IPS-18c (cell line): ENCODE data around the gene CLDN24.

Source experiments
- H3K4me3 ChIP-seq: 2 replicates; pipeline ENCODE4 v1.7.0; 2013; ENCODE audit warnings: low read depth, mild to moderate bottlenecking, low read length, moderate library complexity; ENCODE audit not compliant: insufficient read depth
- H3K9me3 ChIP-seq: one replicate; pipeline ENCODE4 v1.6.1; 2013; ENCODE audit warnings: mild to moderate bottlenecking, low read length, moderate library complexity; ENCODE audit not compliant: control insufficient read depth, insufficient read depth

Gene CLDN24

GRCh38 chr4:183349673-183350072 is 27.4 kb upstream of the CLDN24 start:
- Histone ChIP-seq H3K4me3 (no peak overlapping the region), H3K9me3 (no peaks in the 10 kb centered on the region)

- Histone ChIP-seq H3K4me3 (no peak overlapping the region), H3K9me3 (no peaks in the 10 kb centered on the region)
These were observed 26.8 kb upstream of the CLDN24 start for GRCh38 chr4:183348706-183349659.

GRCh38 chr4:183348136-183348535 is 25.9 kb upstream of the CLDN24 start:
- H3K9me3 ChIP-seq: no peaks in the 10 kb centered on the region

GRCh38 chr4:183347566-183347965 is 25.3 kb upstream of the CLDN24 start:
- H3K9me3 ChIP-seq: no peaks in the 10 kb centered on the region
- H3K4me3 ChIP-seq: no peak overlapping the region

More at GRCh38 chr4:183348136-183348535, 25.9 kb upstream of the CLDN24 start:
- H3K4me3 ChIP-seq: no peak overlapping the region

- Histone ChIP-seq H3K9me3 (no peaks in the 10 kb centered on the region), H3K4me3 (no peak overlapping the region)
These were observed 24.9 kb upstream of the CLDN24 start for GRCh38 chr4:183347146-183347545.

- Histone ChIP-seq H3K9me3 (no peaks in the 10 kb centered on the region), H3K4me3 (no peak overlapping the region)
These were observed 23.0 kb upstream of the CLDN24 start for GRCh38 chr4:183345261-183345660.

GRCh38 chr4:183344523-183345255 is 22.5 kb upstream of the CLDN24 start:
- H3K4me3 ChIP-seq: no peak overlapping the region
- no peaks in the 10 kb centered on the region for H3K9me3 ChIP-seq

- H3K4me3 ChIP-seq: no peak overlapping the region
- no peaks in the 10 kb centered on the region for H3K9me3 ChIP-seq
These were observed 21.5 kb upstream of the CLDN24 start for GRCh38 chr4:183343730-183344129.

- Histone ChIP-seq H3K4me3 (no peak overlapping the region), H3K9me3 (no peaks in the 10 kb centered on the region)
These were observed 20.6 kb upstream of the CLDN24 start for GRCh38 chr4:183342541-183343533.

- no peak overlapping the region for H3K4me3 ChIP-seq
- no peaks in the 10 kb centered on the region for H3K9me3 ChIP-seq
These were observed 15.6 kb upstream of the CLDN24 start for GRCh38 chr4:183337833-183338232.

- H3K9me3 ChIP-seq: no peaks in the 10 kb centered on the region
These were observed 15.1 kb upstream of the CLDN24 start for GRCh38 chr4:183337349-183337748.

GRCh38 chr4:183335369-183335940 is 13.2 kb upstream of the CLDN24 start:
- no peaks in the 10 kb centered on the region for H3K9me3 ChIP-seq
- no peak overlapping the region for H3K4me3 ChIP-seq

More at GRCh38 chr4:183337349-183337748, 15.1 kb upstream of the CLDN24 start:
- no peak overlapping the region for H3K4me3 ChIP-seq

- Histone ChIP-seq H3K4me3 (no peak overlapping the region), H3K9me3 (peaks cover 2% of the 10 kb centered on the region)
These were observed 11.8 kb upstream of the CLDN24 start for GRCh38 chr4:183333983-183334382.

GRCh38 chr4:183333202-183333601 is 11.0 kb upstream of the CLDN24 start:
- peaks cover 2% of the 10 kb centered on the region for H3K9me3 ChIP-seq
- H3K4me3 ChIP-seq: no peak overlapping the region

GRCh38 chr4:183332447-183332846 is 10.2 kb upstream of the CLDN24 start:
- H3K4me3 ChIP-seq: no peak overlapping the region
- H3K9me3 ChIP-seq: peaks cover 2% of the 10 kb centered on the region

- peaks cover 2% of the 10 kb centered on the region for H3K9me3 ChIP-seq
- H3K4me3 ChIP-seq: no peak overlapping the region
These were observed 8.6 kb upstream of the CLDN24 start for GRCh38 chr4:183330841-183331240.
